Activated T-cell treated with anti-CD3 and anti-CD28 coated beads, Interleukin-2, amount 50 U/mL, for 24 hours (primary cell): Measurements from ENCODE around the gene ATP8B4.

ENCODE experiments used
- DNase-seq: peaks from one replicate; pipeline ENCODE4 v3.0.0-alpha.2; 2020
- H3K27ac Mint-ChIP-seq: 2 replicates; pipeline ENCODE4 v1.8.0; 2020; ENCODE audit warnings: mild to moderate bottlenecking, mixed read lengths
- H3K27me3 Mint-ChIP-seq: 2 replicates; pipeline ENCODE4 v1.8.0; 2020; ENCODE audit warnings: mixed read lengths
- H3K36me3 Mint-ChIP-seq: 2 replicates; pipeline ENCODE4 v1.8.0; 2020; ENCODE audit warnings: low read depth, mixed read lengths
- H3K4me1 Mint-ChIP-seq: 2 replicates; pipeline ENCODE4 v1.8.0; 2020; ENCODE audit warnings: low read depth, mixed read lengths
- H3K4me3 Mint-ChIP-seq: 2 replicates; pipeline ENCODE4 v1.8.0; 2020; ENCODE audit warnings: mild to moderate bottlenecking, moderate library complexity, mixed read lengths
- H3K9me3 Mint-ChIP-seq: 2 replicates; pipeline ENCODE4 v1.8.0; 2020; ENCODE audit warnings: mixed read lengths

Gene ATP8B4

DNA sequence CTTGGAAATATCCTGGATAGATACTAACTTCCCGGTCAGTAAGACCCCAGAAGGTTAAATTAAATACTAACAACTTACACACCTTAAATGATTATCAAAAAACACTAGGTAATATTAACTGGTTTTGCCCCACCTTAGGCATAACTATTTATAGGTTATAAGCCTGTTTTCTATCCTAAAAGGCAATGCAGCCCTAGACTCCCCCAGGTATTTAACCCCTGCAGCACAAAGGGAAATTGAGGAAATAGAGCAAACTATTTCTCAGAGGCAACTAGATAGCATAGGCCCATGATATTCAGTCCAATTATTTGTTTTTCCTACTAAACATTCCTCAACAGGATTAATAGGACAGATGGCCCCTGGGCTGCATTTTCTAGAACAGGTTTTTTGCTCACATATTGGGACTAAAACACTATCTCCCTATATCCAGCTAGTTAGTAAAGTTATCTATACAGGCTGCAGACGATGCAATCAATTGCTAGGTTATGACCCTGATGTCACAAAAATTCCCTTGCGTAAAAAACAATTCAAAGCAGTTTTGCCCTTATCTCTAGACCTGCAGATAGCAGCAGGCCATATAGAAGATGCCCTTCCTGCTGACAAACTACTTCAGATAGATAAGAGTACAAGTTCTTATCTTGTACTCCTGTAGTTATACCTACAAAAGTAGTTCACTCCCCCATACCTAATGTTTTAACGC is 276.9 kb downstream of the ATP8B4 start:
- Mint-ChIP-seq H3K9me3 (peaks cover 23% of the 10 kb centered on the region), H3K27me3 (no peaks in the 10 kb centered on the region), H3K4me3 (no peak overlapping the region), H3K27ac (no peak overlapping the region), H3K36me3 (no peaks in the 10 kb centered on the region), H3K4me1 (no peaks in the 10 kb centered on the region)
- no peak for DNase-seq

GRCh38 chr15:49832511-49832910 is 286.5 kb downstream of the ATP8B4 start:
- peaks cover 4% of the 10 kb centered on the region for H3K9me3 Mint-ChIP-seq
- no peak for DNase-seq
- no peak overlapping the region for H3K4me3 Mint-ChIP-seq
- H3K27me3 Mint-ChIP-seq, result no peaks in the 10 kb centered on the region
- no peak overlapping the region for H3K27ac Mint-ChIP-seq
- no peaks in the 10 kb centered on the region for H3K36me3 Mint-ChIP-seq
- H3K4me1 Mint-ChIP-seq, result no peaks in the 10 kb centered on the region

- no peak overlapping the region for H3K4me3 Mint-ChIP-seq
- no peaks in the 10 kb centered on the region for H3K27me3 Mint-ChIP-seq
- no peak for DNase-seq
- no peaks in the 10 kb centered on the region for H3K36me3 Mint-ChIP-seq
- peaks cover 1% of the 10 kb centered on the region for H3K9me3 Mint-ChIP-seq
- H3K27ac Mint-ChIP-seq, result no peak overlapping the region
- H3K4me1 Mint-ChIP-seq, result no peaks in the 10 kb centered on the region
Observed at GRCh38 chr15:49831206-49831965, 287.6 kb downstream of the ATP8B4 start.

- DNase-seq, result no peak
- Mint-ChIP-seq H3K27me3 (no peaks in the 10 kb centered on the region), H3K9me3 (no peaks in the 10 kb centered on the region), H3K4me3 (no peak overlapping the region), H3K27ac (no peak overlapping the region), H3K4me1 (no peaks in the 10 kb centered on the region), H3K36me3 (no peaks in the 10 kb centered on the region)
Observed at GRCh38 chr15:49830391-49830790, 288.6 kb downstream of the ATP8B4 start.

GRCh38 chr15:49827311-49827710 is 291.7 kb downstream of the ATP8B4 start:
- Mint-ChIP-seq H3K27ac (no peak overlapping the region), H3K4me1 (no peaks in the 10 kb centered on the region), H3K27me3 (no peaks in the 10 kb centered on the region), H3K36me3 (no peaks in the 10 kb centered on the region), H3K4me3 (no peak overlapping the region), H3K9me3 (no peaks in the 10 kb centered on the region)
- DNase-seq, result no peak

DNA sequence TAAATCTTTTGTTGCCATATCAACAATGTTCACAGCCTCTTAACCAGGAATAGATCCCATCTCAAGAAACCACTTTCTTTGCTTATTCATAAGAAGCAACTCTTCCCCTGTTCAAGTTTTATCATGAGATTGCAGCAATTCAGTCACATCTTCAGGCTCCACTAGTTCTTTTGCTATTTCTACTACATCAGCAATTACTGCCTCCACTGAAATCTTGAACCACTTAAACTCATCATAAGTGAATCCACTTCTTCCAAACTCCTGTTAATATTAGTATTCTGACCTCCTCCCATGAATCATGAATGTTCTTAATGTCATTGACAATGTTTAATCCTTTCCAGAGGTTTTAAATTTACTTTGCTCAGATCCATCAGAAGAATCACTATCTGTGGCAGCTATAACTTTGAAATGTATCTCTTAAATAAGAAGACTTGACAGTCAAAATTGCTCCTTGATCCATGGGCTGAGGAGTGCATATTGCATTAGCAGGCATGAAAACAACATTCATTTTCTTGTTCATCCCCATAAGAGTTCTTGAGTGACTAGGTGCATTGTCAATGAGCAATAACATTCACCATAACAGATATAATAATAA is 292.3 kb downstream of the ATP8B4 start:
- no peak overlapping the region for H3K27ac Mint-ChIP-seq
- no peaks in the 10 kb centered on the region for H3K36me3 Mint-ChIP-seq

GRCh38 chr15:49824775-49825099 is 294.3 kb downstream of the ATP8B4 start:
- Mint-ChIP-seq H3K9me3 (no peaks in the 10 kb centered on the region), H3K4me1 (no peaks in the 10 kb centered on the region), H3K4me3 (no peak overlapping the region), H3K36me3 (no peaks in the 10 kb centered on the region), H3K27me3 (no peaks in the 10 kb centered on the region), H3K27ac (no peak overlapping the region)
- DNase-seq, result no peak

More for the DNA sequence above, 292.3 kb downstream of the ATP8B4 start:
- no peaks in the 10 kb centered on the region for H3K4me1 Mint-ChIP-seq
- H3K4me3 Mint-ChIP-seq, result no peak overlapping the region
- no peaks in the 10 kb centered on the region for H3K9me3 Mint-ChIP-seq
- no peaks in the 10 kb centered on the region for H3K27me3 Mint-ChIP-seq
- no peak for DNase-seq

DNA sequence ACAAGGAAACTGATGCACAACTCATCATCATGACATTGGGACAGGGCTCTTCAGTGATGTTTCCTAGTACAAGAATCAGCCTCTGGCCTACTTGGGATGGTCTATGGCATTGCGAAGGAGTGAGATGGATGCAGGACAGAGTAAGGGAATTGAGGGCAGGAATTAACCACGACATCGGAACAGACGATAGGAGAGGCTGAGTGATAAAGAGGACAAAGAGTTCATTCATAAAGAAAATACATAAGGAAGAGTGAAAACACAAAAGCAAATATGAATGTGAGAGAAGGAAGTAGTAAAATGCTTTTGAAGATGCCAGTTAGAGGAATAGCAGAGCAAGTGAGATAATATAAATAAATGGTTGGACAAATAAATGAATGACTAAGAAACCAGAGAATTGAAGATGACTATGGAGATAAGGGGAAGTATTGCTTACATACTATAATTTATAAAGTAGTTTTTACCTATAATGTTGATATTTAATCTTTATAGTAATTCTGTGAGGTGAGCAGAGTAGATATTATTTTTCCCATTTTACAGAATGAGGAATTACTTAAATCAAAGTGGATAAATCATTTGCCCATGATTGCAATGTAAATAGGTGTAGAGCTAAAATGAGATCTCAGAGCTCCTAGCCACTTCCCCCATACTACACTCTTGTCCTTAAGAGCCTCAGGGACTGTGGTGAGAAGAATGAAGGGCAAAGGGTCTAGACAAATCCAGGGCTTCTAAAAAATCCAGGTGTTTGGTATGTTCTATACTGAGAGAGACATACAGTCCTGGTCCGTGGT is 294.9 kb downstream of the ATP8B4 start:
- H3K27me3 Mint-ChIP-seq, result no peaks in the 10 kb centered on the region
- H3K36me3 Mint-ChIP-seq, result no peaks in the 10 kb centered on the region
- no peaks in the 10 kb centered on the region for H3K4me1 Mint-ChIP-seq

GRCh38 chr15:49817100-49817499 is 301.9 kb downstream of the ATP8B4 start:
- no peaks in the 10 kb centered on the region for H3K36me3 Mint-ChIP-seq

More for the DNA sequence above, 294.9 kb downstream of the ATP8B4 start:
- no peak for DNase-seq
- no peak overlapping the region for H3K4me3 Mint-ChIP-seq
- no peaks in the 10 kb centered on the region for H3K9me3 Mint-ChIP-seq
- no peak overlapping the region for H3K27ac Mint-ChIP-seq

GRCh38 chr15:49815950-49816349 is 303.1 kb downstream of the ATP8B4 start:
- Mint-ChIP-seq H3K27ac (no peak overlapping the region), H3K9me3 (peaks cover 4% of the 10 kb centered on the region), H3K4me3 (no peak overlapping the region), H3K27me3 (peaks cover 8% of the 10 kb centered on the region), H3K4me1 (peaks cover 16% of the 10 kb centered on the region), H3K36me3 (no peaks in the 10 kb centered on the region)
- DNase-seq, result no peak

More at GRCh38 chr15:49817100-49817499, 301.9 kb downstream of the ATP8B4 start:
- Mint-ChIP-seq H3K4me3 (no peak overlapping the region), H3K27me3 (peaks cover 8% of the 10 kb centered on the region), H3K4me1 (peaks cover 16% of the 10 kb centered on the region), H3K9me3 (peaks cover 4% of the 10 kb centered on the region), H3K27ac (no peak overlapping the region)
- DNase-seq, result no peak

- no peak overlapping the region for H3K4me3 Mint-ChIP-seq
Observed at GRCh38 chr15:49815526-49815925, 303.5 kb downstream of the ATP8B4 start.

GRCh38 chr15:49814709-49815108 is 304.3 kb downstream of the ATP8B4 start:
- DNase-seq, result no peak
- no peak overlapping the region for H3K4me3 Mint-ChIP-seq

More at GRCh38 chr15:49815526-49815925, 303.5 kb downstream of the ATP8B4 start:
- peaks cover 16% of the 10 kb centered on the region for H3K4me1 Mint-ChIP-seq
- H3K36me3 Mint-ChIP-seq, result no peaks in the 10 kb centered on the region
- H3K27me3 Mint-ChIP-seq, result peaks cover 8% of the 10 kb centered on the region
- H3K27ac Mint-ChIP-seq, result no peak overlapping the region
- DNase-seq, result no peak
- H3K9me3 Mint-ChIP-seq, result peaks cover 4% of the 10 kb centered on the region

DNA sequence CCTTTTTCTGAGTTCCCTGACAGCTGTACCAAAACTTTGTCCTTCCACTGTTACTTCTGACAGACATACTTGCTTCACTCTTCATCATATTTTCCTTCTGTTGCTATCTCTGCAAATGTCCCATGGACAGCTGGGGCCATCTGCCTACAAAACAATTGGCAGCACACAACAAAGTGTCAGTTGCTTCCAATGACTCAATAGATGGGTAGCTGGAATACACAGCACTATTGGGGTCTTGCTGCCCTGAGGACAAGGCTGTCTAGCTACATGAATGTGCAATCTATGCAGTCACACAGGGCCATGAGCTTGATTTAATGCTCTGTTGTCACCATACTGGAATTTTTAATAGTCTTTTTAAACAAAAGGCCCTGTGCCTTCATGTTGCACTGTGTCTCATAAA is 305.4 kb downstream of the ATP8B4 start:
- DNase-seq, result no peak
- Mint-ChIP-seq H3K27ac (no peak overlapping the region), H3K9me3 (peaks cover under 1% of the 10 kb centered on the region), H3K36me3 (no peaks in the 10 kb centered on the region), H3K4me1 (peaks cover 16% of the 10 kb centered on the region), H3K4me3 (no peak overlapping the region), H3K27me3 (peaks cover 8% of the 10 kb centered on the region)

More at GRCh38 chr15:49814709-49815108, 304.3 kb downstream of the ATP8B4 start:
- peaks cover 16% of the 10 kb centered on the region for H3K4me1 Mint-ChIP-seq
- peaks cover 8% of the 10 kb centered on the region for H3K27me3 Mint-ChIP-seq
- peaks cover 4% of the 10 kb centered on the region for H3K9me3 Mint-ChIP-seq
- H3K36me3 Mint-ChIP-seq, result no peaks in the 10 kb centered on the region
- H3K27ac Mint-ChIP-seq, result no peak overlapping the region

GRCh38 chr15:49810720-49811119 is 308.3 kb downstream of the ATP8B4 start:
- Mint-ChIP-seq H3K4me1 (peaks cover 6% of the 10 kb centered on the region), H3K4me3 (no peak overlapping the region), H3K27me3 (peaks cover 8% of the 10 kb centered on the region), H3K9me3 (no peaks in the 10 kb centered on the region), H3K36me3 (no peaks in the 10 kb centered on the region), H3K27ac (no peak overlapping the region)
- no peak for DNase-seq
